ENCODE data around the gene SORCS2.

DNA sequence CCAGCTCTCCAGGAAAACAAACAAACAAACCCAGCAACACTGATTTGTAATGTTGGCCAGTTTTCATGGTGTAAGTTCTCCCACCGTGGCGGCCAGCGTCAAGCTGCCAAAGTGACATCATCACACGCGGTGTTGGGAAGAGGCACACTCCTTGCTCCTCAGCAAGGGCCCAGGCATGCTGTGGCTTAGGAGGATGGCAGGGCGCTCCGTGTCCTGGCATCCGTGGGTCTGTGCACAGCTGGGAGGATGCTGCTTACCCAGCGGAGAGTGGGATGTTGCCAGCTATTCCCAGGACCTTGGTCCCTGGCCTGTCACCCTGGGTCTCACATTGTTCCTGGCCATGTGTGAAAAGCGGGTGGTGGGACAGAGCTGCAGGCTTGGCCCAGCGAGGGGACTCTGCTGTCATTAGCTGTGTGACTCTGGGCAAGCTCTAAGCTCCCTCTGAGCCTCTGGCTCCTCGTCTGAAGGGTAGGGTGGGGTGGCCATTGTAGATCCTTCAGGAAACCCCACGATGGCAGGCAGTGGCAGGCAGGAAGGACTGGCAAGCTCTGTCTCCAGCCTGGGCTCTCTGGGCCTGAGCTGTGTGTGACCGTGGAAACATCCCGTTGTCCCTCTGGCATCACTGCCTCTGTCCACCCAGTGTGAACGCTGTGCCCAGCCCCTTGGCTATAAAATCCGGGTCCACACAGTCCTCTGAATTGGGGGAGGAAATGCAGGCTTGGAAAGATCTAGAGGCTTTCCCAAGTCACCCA lies 231.6 kb downstream of the SORCS2 start:
- TF ChIP-seq, protein P1, sequence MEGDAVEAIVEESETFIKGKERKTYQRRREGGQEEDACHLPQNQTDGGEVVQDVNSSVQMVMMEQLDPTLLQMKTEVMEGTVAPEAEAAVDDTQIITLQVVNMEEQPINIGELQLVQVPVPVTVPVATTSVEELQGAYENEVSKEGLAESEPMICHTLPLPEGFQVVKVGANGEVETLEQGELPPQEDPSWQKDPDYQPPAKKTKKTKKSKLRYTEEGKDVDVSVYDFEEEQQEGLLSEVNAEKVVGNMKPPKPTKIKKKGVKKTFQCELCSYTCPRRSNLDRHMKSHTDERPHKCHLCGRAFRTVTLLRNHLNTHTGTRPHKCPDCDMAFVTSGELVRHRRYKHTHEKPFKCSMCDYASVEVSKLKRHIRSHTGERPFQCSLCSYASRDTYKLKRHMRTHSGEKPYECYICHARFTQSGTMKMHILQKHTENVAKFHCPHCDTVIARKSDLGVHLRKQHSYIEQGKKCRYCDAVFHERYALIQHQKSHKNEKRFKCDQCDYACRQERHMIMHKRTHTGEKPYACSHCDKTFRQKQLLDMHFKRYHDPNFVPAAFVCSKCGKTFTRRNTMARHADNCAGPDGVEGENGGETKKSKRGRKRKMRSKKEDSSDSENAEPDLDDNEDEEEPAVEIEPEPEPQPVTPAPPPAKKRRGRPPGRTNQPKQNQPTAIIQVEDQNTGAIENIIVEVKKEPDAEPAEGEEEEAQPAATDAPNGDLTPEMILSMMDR (tag by site-specific recombination; IDR thresholded peaks at IDR 0.05) = no peak
- TF ChIP-seq REST (tag by site-specific recombination; IDR thresholded peaks at IDR 0.05) (no peak), ZNF76 (tag by site-specific recombination; IDR thresholded peaks at IDR 0.05; ENCODE audit: borderline replicate concordance, low read depth) (no peak), GLI4 (tag by site-specific recombination; IDR thresholded peaks at IDR 0.05) (no peak), ZBTB1 (tag by site-specific recombination; IDR thresholded peaks at IDR 0.05) (no peak), ZNF426 (tag by site-specific recombination; IDR thresholded peaks at IDR 0.05) (no peak), PRDM1 (tag by site-specific recombination; IDR thresholded peaks at IDR 0.05) (no peak)

All from HEK293 (cell line).